BLaER1 (cell line): ENCODE results near the gene STRIP1.

ENCODE experiments used
- H3K27ac ChIP-seq: shearing (Covaris generic); formaldehyde crosslinking; 2 replicates; pipeline ENCODE4 v1.8.1; 2022
- H3K27me3 ChIP-seq: shearing (Covaris generic); formaldehyde crosslinking; 2 replicates; pipeline ENCODE4 v1.8.1; 2022
- H3K36me3 ChIP-seq: shearing (Covaris generic); formaldehyde crosslinking; 2 replicates; pipeline ENCODE4 v1.8.1; 2022
- H3K4me1 ChIP-seq: shearing (Covaris generic); formaldehyde crosslinking; 2 replicates; pipeline ENCODE4 v1.8.1; 2022
- H3K4me2 ChIP-seq: shearing (Covaris generic); formaldehyde crosslinking; 2 replicates; pipeline ENCODE4 v1.8.1; 2022
- H3K4me3 ChIP-seq: shearing (Covaris generic); formaldehyde crosslinking; 2 replicates; pipeline ENCODE4 v1.8.1; 2022
- H3K9ac ChIP-seq: shearing (Covaris generic); formaldehyde crosslinking; 2 replicates; pipeline ENCODE4 v1.8.1; 2022
- H3K9me3 ChIP-seq: shearing (Covaris generic); formaldehyde crosslinking; 2 replicates; pipeline ENCODE4 v1.8.1; 2022
- H4K20me1 ChIP-seq: shearing (Covaris generic); formaldehyde crosslinking; 2 replicates; pipeline ENCODE4 v1.8.1; 2022
- Cebpa-rat ChIP-seq: shearing (Covaris generic); IDR thresholded peaks from 2 replicates; pipeline ENCODE4 v1.8.1; 2022

Gene STRIP1

DNA sequence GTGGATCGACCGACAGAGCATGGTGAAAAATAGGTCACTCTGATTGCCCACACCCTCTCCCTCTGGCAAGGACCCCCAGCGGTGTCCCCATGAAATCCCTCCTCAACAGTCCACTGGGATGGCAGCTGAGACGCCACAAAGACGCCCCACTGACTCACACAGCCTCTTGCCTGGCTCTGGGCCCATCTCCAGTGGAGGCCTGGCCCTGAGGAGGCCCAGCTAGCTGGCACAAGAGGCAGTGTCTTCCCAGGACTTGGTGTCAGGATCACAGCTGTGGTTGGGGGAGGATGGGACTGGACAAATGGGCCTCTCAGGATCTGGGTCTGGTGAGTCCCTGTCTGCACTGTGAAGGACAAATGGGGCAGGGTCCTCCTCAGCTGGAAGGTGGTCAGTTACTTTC lies 31.4 kb downstream of the STRIP1 start:
- peaks cover 56% of the 10 kb centered on the region for H3K27me3 ChIP-seq
- no peak overlapping the region for H3K4me3 ChIP-seq
- H3K9me3 ChIP-seq: 0 out of 2 replicates have a peak, but pooled peaks cover 7% of the 10 kb centered on the region
- H3K9ac ChIP-seq: no peak overlapping the region
- no peak overlapping the region for H3K4me2 ChIP-seq
- H3K4me1 ChIP-seq: peaks cover 34% of the 10 kb centered on the region
- no peak for TF ChIP-seq Cebpa-rat
- no peak overlapping the region for H3K27ac ChIP-seq
- H3K36me3 ChIP-seq: peaks cover 2% of the 10 kb centered on the region; the same call in 1 of the 2 replicates
- H4K20me1 ChIP-seq: peaks cover 76% of the 10 kb centered on the region

- Histone ChIP-seq H3K27ac (no peak overlapping the region), H3K36me3 (no peaks in the 10 kb centered on the region; the same call in 1 of the 2 replicates), H4K20me1 (peaks cover 84% of the 10 kb centered on the region), H3K4me3 (no peak overlapping the region), H3K9ac (no peak overlapping the region), H3K27me3 (peaks cover 73% of the 10 kb centered on the region), H3K9me3 (0 out of 2 replicates have a peak, but pooled peaks cover 7% of the 10 kb centered on the region), H3K4me2 (no peak overlapping the region), H3K4me1 (peaks cover 23% of the 10 kb centered on the region)
- TF ChIP-seq Cebpa-rat: no peak
Measured at GRCh38 chr1:110067479-110067892, 33.1 kb downstream of the STRIP1 start.

DNA sequence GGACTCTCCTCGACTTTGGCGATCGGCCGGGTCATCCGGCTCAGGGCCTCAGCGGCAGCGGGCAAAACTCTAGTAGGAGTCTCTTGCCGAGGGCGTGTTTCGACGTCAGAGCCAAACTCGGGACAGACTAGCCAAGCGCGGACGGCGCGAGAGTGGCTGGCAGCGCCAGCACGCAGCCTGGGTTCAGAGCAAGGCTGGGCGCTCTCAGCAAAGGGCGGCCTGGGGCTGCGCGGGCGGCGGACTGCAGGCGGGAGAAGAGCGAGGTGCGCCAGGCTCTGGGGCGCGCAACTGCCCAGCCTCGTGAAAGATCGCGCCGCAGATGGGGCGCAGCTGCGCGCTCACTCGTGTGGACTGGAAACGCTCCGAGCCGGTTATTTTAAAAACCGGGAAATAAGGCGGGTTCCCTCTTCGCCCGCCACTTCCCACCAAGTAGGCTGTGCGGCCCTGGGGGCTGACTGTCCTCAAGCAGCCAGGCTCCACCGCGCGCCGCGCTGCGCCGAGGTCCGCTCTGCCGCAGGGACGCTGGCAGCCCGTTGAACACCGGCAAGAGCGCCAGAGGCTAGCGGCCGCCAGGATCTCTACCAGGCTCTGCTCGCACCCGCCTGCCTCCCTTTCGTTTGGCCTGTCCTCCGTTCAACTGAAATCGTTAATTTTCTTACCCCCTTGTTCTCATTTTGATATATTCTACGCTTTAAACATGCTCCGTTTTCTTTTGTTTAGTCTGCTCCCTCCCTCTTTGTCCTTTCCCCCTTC lies 33.6 kb downstream of the STRIP1 start:
- no peak overlapping the region for H3K9ac ChIP-seq
- H3K36me3 ChIP-seq: no peaks in the 10 kb centered on the region; the same call in 1 of the 2 replicates
- no peak overlapping the region for H3K4me3 ChIP-seq
- H3K27me3 ChIP-seq: peaks cover 79% of the 10 kb centered on the region
- 0 out of 2 replicates have a peak, but pooled peaks cover 7% of the 10 kb centered on the region for H3K9me3 ChIP-seq
- TF ChIP-seq Cebpa-rat: no peak
- H4K20me1 ChIP-seq: peaks cover 79% of the 10 kb centered on the region
- no peak overlapping the region for H3K4me2 ChIP-seq
- no peak overlapping the region for H3K27ac ChIP-seq
- H3K4me1 ChIP-seq: peaks cover 18% of the 10 kb centered on the region

- H3K36me3 ChIP-seq: no peaks in the 10 kb centered on the region; the same call in 1 of the 2 replicates
- peaks cover 74% of the 10 kb centered on the region for H4K20me1 ChIP-seq
- H3K4me1 ChIP-seq: peaks cover 18% of the 10 kb centered on the region
- H3K4me3 ChIP-seq: no peak overlapping the region
- no peak overlapping the region for H3K4me2 ChIP-seq
- no peak for TF ChIP-seq Cebpa-rat
- H3K27ac ChIP-seq: no peak overlapping the region
- H3K9ac ChIP-seq: no peak overlapping the region
- peaks cover 86% of the 10 kb centered on the region for H3K27me3 ChIP-seq
- H3K9me3 ChIP-seq: 0 out of 2 replicates have a peak, but pooled peaks cover 7% of the 10 kb centered on the region
Measured at GRCh38 chr1:110068646-110069403, 34.4 kb downstream of the STRIP1 start.

DNA sequence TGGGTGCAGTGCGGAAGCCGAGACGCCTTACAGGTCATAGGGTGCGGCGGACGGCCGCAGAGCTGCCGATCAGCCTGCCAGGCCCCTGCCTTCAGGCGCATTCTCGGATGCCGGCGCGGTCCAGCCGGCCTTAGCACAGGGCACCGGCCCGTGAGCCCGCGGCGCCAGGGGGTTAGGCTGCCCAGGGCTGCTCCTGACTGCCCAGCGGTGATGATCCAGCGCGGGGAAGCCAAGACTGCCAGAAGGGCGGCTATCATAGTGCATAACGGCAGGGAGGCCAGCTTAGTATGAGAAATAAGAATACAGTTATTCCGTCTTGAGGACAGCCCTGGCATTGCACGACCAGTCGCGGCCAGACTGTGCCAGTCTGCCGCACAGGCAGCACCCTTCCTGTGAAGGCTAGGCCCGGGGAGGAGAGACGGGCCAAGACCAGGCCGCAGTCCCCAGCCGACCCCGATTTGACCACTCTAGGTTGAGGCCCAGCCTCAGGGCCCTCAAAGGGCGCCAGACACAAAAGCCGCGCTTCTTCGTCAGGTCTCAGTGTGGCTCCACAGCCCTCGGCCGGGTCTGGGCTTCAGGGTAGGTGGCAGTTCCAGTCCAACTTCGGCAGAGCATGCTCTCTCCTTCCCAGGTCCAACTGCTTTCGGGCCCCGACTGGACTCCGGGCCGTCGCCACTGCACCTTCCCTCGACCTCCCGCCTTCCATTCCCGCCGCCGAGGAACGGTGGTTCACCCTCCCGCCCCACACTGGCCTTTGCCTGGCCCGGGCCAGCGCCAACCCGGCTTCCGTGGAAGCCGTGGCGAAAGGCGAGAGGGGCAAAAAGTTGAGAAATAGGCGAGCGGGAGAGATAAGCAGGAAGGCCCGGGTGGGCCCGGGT lies 35.2 kb downstream of the STRIP1 start:
- H3K9me3 ChIP-seq: 0 out of 2 replicates have a peak, but pooled peaks cover 7% of the 10 kb centered on the region
- no peak overlapping the region for H3K4me3 ChIP-seq
- no peak for TF ChIP-seq Cebpa-rat
- peaks cover 93% of the 10 kb centered on the region for H3K27me3 ChIP-seq
- no peak overlapping the region for H3K4me2 ChIP-seq
- H3K4me1 ChIP-seq: peaks cover 12% of the 10 kb centered on the region
- no peaks in the 10 kb centered on the region for H3K36me3 ChIP-seq
- no peak overlapping the region for H3K27ac ChIP-seq
- no peak overlapping the region for H3K9ac ChIP-seq
- peaks cover 66% of the 10 kb centered on the region for H4K20me1 ChIP-seq

- no peak for TF ChIP-seq Cebpa-rat
- Histone ChIP-seq H3K4me2 (no peak overlapping the region), H3K27ac (no peak overlapping the region), H3K4me3 (no peak overlapping the region), H3K36me3 (no peaks in the 10 kb centered on the region), H3K9me3 (0 out of 2 replicates have a peak, but pooled peaks cover 7% of the 10 kb centered on the region), H3K27me3 (peaks cover 94% of the 10 kb centered on the region), H4K20me1 (peaks cover 59% of the 10 kb centered on the region), H3K9ac (no peak overlapping the region), H3K4me1 (peaks cover 6% of the 10 kb centered on the region)
Measured at GRCh38 chr1:110070282-110070669, 35.9 kb downstream of the STRIP1 start.

GRCh38 chr1:110070671-110071242 lies 36.3 kb downstream of the STRIP1 start, which contains the start of gene ALX3:
TSS of gene ALX3 (minus strand) at chr1:110070672. CDS start at chr1:110070612, 60 bp downstream.
- H3K9me3 ChIP-seq: 0 out of 2 replicates have a peak, but pooled peaks cover 7% of the 10 kb centered on the region
- TF ChIP-seq Cebpa-rat: no peak
- peaks cover 5% of the 10 kb centered on the region; the same call in 1 of the 2 replicates for H3K4me1 ChIP-seq
- H3K27ac ChIP-seq: no peak within 1 kb of the TSS
- H3K4me3 ChIP-seq: no peak within 1 kb of the TSS
- H3K9ac ChIP-seq: no peak within 1 kb of the TSS
- H3K36me3 ChIP-seq: no peaks in the 10 kb centered on the region
- H3K27me3 ChIP-seq: peaks cover 89% of the 10 kb centered on the region
- H4K20me1 ChIP-seq: peaks cover 55% of the 10 kb centered on the region
- no peak within 1 kb of the TSS for H3K4me2 ChIP-seq

DNA sequence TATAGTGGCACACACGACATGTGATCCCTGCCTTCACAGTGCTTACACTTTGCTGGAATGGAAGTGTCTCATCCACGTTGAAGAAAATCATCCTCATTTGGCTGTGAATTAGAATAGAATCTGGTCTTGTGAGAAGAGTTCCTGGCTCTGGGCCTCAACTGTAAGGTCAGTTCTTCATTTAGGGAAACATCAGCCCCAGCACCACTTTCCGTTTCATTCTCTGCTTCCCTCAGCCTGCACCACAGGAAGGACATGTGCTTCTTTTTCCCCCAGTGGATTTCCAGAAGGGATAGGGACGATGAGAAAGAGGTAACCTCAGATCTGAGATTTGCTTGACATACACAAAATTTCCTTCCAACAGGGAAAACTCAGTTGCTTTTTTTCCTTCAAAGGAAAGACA lies 39.7 kb downstream of the STRIP1 start:
- H3K4me2 ChIP-seq: no peak overlapping the region
- peaks cover 5% of the 10 kb centered on the region; the same call in 1 of the 2 replicates for H3K4me1 ChIP-seq
- peaks cover 56% of the 10 kb centered on the region for H3K27me3 ChIP-seq
- TF ChIP-seq Cebpa-rat: no peak
- no peak overlapping the region for H3K4me3 ChIP-seq
- H3K9me3 ChIP-seq: 0 out of 2 replicates have a peak, but pooled peaks cover 2% of the 10 kb centered on the region
- no peaks in the 10 kb centered on the region for H3K36me3 ChIP-seq
- no peak overlapping the region for H3K9ac ChIP-seq
- peaks cover 23% of the 10 kb centered on the region for H4K20me1 ChIP-seq
- H3K27ac ChIP-seq: no peak overlapping the region
